ENCODE data around the gene KCTD2.
A peak's percentile ranks its signal among the peaks of the same experiment; 100 is the strongest.
"Not testable (repeated sequence)": the region's sequence is repeated elsewhere in the genome, so short reads cannot be mapped to it uniquely, and the experiment has no call there.

KCTD2 gene

GRCh38 chr17:75020331-75021110 is 26.5 kb upstream of the KCTD2 start:
- no peak for DNase-seq

- no peak for DNase-seq
These were observed 22.2 kb upstream of the KCTD2 start for GRCh38 chr17:75024686-75025397.

- DNase-seq, result not testable (repeated sequence)
These were observed 21.7 kb upstream of the KCTD2 start for GRCh38 chr17:75025398-75025734.

- not testable (repeated sequence) for DNase-seq
These were observed 20.4 kb upstream of the KCTD2 start for GRCh38 chr17:75026650-75027049.

- DNase-seq, result no peak
These were observed 16.9 kb upstream of the KCTD2 start for GRCh38 chr17:75030161-75030560.

- peak in 3 of 4 experiments; percentile 8 to 30 (median 26) for DNase-seq
These were observed 14.9 kb upstream of the KCTD2 start for GRCh38 chr17:75031972-75032719.

GRCh38 chr17:75032720-75033280 is 14.2 kb upstream of the KCTD2 start:
- no peak for DNase-seq

GRCh38 chr17:75033346-75034235 is 13.4 kb upstream of the KCTD2 start:
- DNase-seq, result peak; percentile 56 to 93 (median 74)

- peak; percentile 43 to 94 (median 76) for DNase-seq
These were observed 12.7 kb upstream of the KCTD2 start for GRCh38 chr17:75034236-75034908.

GRCh38 chr17:75036643-75037268 is 10.3 kb upstream of the KCTD2 start:
- DNase-seq, result peak in 3 of 4 experiments; percentile 12 to 74 (median 64)

GRCh38 chr17:75039238-75039637 is 7.8 kb upstream of the KCTD2 start:
- DNase-seq, result no peak

GRCh38 chr17:75041656-75042280 is 5.3 kb upstream of the KCTD2 start:
- DNase-seq, result no peak

- not testable (repeated sequence) for DNase-seq
These were observed 3.2 kb upstream of the KCTD2 start for GRCh38 chr17:75043789-75044188.

GRCh38 chr17:75044716-75045115 is 2.3 kb upstream of the KCTD2 start:
- DNase-seq, result no peak

- not testable (repeated sequence) for DNase-seq
These were observed 1.0 kb upstream of the KCTD2 start for GRCh38 chr17:75045946-75046406.

- DNase-seq, result peak in 2 of 4 experiments; percentile 8 to 11
These were observed 523 bp downstream of the KCTD2 start for GRCh38 chr17:75047398-75048098.

GRCh38 chr17:75048249-75048878 is 1.3 kb downstream of the KCTD2 start:
- DNase-seq, result no peak

GRCh38 chr17:75049057-75049456 is 2.0 kb downstream of the KCTD2 start:
- DNase-seq, result no peak

GRCh38 chr17:75049706-75050105 is 2.7 kb downstream of the KCTD2 start:
- no peak for DNase-seq
